T1000 (cell line): ENCODE data around the gene OXNAD1.

Experiments used
- DNase-seq: peaks from one replicate; lab custom pipeline; 2025; ENCODE audit warnings: mixed read lengths; lab: John Stamatoyannopoulos, UW

OXNAD1 gene

DNA sequence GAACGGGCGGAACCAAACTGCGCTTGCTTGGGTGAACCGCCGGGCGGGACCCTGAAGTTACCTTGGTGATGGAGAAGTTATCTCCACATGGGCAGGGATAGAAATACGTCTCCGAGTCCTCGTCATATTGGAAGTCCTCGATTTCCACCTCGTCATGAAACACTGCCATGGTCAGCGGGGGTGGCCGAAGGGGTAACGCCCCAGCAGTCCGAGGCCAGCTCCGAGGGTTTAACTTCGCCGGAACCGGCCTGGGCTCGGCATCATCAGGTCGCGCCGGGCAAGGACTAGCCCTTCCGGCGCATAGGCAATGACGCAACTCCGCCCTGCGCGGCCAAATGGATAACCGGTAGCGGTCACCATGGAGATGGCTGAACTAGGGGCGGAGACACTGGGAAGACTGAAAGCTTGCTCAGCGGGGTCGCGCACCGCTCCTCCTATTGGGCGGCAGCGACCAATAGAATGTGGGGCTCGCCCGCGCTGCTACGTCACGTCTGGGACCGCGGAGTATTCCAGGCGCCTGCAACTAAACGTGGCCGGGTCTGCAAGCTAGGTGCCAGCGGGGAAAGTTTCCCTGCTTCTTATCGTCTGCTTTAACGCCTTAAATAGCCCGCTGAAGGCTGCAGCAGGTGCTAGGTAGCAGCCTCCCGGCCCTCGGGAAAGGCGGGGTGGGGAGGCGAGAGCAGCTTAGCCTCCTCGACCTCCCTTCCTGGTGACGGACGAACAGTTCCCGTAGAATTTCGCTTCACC is at the start of gene OXNAD1, which contains the start of gene DPH3:
Gene OXNAD1 (plus strand): TSS at position 505 of the 747 bp plus-strand sequence. CDS start 5,741 bp downstream, outside the sequence.
Gene DPH3 (minus strand): TSS at position 236 of the 747 bp plus-strand sequence. CDS start 67 bp downstream, at position 169.
- DNase-seq, result peak; percentile 99

- no peak for DNase-seq
Measured at GRCh38 chr3:16216373-16216935, 48.6 kb upstream of the OXNAD1 start.

DNA sequence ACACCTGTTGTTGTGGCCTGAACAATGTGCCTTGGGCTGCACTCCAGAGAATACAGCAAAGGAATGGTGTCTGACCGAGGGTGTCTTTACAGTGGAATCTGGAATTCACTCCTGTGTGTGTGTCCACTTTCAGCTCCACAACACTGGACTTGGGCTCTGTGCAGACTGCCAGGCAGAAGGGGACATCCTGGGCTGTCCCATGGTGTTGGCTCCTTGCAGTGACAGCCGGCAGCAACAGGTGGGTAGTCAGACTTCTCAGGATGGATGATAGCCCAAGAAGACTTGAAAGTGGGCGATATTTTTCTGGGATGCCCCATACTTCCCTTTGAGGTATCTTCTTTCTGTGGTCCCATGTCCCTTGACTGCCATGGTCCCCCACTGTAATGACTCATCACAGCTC is 45.2 kb upstream of the OXNAD1 start:
- DNase-seq, result no peak

GRCh38 chr3:16221990-16222389 is 43.0 kb upstream of the OXNAD1 start:
- no peak for DNase-seq

GRCh38 chr3:16222547-16222946 is 42.5 kb upstream of the OXNAD1 start:
- no peak for DNase-seq

GRCh38 chr3:16224325-16224724 is 40.7 kb upstream of the OXNAD1 start:
- DNase-seq, result no peak

- no peak for DNase-seq
Measured at GRCh38 chr3:16227566-16227965, 37.4 kb upstream of the OXNAD1 start.

GRCh38 chr3:16229681-16230080 is 35.3 kb upstream of the OXNAD1 start:
- no peak for DNase-seq

DNA sequence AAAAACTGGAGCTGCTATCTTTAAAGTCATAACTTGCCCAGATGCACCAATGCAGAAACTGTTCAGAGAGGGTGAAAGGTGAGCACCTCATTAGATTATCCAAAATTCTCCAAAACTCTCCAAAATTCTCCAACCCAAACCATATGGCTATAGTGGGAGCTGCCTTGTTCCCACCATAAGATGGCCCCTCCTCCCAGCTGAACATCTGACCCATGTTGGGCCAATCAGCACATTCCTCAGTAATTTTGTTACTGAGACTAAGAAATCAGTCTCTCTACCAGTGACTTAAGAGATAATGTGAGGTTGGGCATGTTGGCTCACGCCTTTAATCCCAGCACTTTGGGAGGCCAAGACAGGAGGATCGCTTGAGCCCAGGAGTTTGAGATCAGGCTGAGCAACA is 33.0 kb upstream of the OXNAD1 start:
- DNase-seq, result no peak

- no peak for DNase-seq
Measured at GRCh38 chr3:16233806-16234205, 31.2 kb upstream of the OXNAD1 start.

DNA sequence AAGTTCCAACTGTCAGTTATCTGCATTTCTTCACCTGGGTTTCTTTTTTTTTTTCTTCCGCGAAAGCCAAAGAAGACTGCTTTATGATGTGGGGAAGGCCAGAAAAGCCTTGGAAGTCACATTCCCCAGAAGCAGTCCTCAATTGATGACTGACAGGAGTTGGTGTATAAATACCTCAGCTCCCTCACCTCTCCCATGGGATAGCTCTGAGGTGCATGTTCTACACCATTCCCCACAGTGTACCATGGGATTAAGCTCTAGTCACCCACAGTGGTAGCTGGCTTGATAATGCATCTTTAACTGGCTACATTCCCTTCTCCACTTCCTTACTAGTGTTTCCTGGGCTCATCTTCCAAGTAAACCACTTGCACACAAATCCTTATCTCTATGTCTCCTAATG is 30.7 kb upstream of the OXNAD1 start:
- no peak for DNase-seq

DNA sequence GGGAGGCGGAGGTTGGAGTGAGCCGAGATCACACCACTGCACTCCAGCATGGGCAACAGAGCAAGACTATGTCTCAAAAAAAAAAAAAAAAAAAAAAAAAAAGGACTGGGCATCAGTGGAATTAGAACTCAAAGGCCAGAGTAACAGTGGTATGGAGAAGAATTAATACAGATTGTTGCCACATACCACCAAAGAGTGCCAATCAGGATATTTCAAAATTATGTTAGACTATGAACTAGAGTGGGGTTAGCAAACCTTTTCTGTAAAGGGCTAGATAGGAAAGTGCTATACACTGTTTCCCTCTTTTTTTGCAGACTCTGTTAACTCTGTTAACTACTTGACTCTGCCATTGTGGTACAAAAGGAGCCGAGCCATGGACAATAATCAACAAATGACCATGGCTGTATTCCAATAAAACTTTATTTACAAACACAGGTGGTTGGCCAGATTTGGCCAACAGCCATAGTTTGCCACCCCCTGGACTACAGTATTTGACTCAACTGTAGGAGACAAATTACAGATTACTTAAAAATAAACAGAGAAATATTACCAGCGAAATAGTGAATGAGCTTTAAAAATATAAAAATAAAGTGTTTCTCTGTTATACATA is 28.9 kb upstream of the OXNAD1 start:
- no peak for DNase-seq

- no peak for DNase-seq
Measured at GRCh38 chr3:16236856-16237393, 28.1 kb upstream of the OXNAD1 start.

DNA sequence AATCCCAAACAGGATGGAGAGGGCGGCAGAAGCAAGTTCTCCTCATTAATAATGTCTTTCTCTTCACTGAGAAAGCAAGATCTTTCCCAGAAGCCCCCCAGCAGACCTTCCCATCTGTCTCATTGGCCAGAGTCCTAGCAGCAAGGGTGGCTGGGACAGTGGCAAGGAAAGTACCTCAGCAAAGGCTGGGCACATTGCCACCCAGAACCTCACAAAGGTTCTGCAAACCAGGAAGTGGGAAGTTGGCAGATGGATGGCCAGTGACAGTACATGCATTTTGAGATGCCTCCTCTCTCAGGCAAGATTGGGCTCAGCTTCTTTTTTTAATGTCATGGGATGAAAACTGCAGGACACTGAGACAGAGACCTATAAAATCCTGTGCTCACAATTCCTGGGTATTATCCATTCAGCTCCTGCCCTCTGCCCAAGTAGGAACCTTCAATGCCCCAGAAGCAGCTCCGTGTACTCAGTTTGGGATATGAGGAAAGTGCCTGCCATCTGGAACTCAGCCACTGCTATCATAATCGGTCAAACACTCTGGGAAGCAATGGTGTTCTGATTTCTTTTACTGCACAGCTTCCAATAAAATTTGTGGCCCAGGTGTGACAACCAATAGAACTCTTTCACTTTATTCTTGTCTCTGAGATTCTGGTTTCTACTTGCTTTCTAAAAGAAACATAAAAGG is 25.8 kb upstream of the OXNAD1 start:
- DNase-seq, result no peak

GRCh38 chr3:16239780-16240179 is 25.2 kb upstream of the OXNAD1 start:
- DNase-seq, result no peak

DNA sequence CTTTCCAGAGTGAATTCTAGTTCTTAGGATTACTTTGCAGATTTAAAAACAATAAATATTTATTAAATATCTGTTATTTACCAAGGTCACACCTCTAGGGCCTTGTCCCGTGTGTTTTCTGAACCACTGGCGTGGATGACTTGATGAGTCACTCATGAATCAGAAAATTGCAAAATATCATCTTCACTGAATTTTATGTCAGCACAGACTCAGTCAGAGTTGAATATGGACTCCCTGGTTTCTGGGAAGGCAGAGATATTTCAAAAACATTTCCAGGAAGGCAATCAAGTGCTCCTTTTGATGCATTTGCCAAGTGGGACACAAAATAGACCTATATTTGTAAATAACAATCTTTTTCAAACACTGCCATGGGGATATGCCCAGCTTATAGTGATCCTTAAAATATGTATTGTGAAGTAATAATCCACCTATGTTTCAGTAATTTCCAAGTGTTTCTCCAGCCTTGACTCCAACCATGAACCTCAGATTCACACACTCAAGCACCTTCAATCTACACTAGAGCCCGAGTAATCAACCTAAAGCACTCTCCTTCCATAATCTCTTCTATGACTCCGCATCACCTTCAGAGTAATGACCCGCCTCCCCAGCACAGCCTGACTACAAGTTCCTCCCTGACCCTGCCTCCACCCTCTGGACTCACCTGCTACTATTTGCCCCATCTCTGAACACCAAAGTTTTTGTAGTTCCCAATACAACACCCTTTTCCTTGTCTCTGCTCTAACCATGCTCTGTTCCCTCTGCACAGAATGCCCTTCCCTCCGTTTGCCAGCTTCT is 24.6 kb upstream of the OXNAD1 start:
- no peak for DNase-seq

DNA sequence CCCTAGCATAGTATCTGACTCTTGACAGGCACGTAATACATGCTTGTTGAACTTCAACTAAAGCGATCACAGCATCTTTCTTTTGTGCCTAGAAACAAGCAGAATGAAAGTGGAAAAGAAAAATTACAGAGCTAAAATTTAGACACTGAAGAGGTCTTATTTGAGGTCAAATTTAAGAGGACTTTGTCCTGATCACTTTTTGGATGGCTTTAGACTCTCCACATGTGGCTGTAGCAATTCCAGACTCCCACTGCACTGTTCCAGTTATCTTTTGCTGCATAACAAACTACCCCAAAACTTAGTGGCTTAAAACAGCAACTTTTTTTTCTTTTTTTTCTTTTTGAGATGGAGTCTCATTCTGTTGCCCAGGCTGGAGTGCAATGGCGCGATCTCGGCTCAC is 23.8 kb upstream of the OXNAD1 start:
- DNase-seq, result no peak

DNA sequence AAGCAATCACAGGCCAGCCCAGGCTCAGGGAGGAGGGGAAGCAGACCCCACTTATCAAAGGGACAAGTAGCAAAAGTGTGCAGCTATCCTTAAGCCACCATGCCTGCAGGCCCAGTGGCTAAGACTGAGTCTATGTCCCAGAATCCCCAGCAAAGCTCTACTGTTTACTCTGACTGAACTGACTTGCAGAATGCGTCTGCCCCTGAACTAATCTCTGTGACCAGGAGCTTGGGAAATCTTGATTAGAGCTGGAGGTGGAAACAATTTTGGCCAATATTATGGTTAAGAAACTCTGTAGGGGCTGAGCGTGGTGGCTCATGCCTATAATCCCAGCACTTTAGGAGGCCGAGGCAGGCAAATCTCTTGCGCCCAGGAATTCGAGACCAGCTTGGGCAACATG is 22.8 kb upstream of the OXNAD1 start:
- no peak for DNase-seq

DNA sequence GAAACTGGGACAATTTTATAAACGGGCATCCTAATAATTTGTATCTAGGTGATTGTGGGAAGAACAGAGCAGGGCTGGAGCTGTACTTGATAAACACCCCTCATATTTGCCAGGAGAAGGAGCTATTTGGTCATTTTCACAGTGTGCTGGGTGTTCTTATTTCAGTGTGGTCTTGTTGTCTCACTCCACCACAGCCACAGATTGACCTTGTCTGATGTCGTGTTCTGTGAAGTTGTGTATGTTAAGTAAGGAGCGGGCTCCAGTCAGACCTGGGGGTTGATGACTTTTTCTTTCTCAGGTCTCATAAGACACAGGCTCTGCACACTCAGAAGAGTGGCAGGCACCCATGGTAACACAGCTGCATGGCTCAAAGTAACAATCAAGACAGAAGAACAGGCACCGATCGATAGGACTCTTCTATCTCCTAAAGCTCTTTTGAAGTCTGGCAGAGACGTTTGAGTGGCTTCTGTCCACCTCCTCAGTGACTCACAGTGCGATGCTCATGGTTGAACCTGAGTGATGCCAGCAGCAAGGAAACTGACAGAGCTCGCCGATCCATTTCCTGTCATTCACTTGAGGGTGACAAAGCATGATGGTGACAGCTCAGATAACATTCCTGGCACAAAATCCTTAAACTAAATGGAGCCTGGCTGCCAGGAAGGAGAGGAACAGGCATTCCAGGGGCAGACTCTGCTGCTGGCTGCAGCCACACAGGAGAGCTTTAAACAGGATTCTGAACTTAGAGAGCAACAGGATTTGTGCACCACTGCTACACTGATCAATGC is 21.1 kb upstream of the OXNAD1 start:
- DNase-seq, result no peak

- DNase-seq, result no peak
Measured at GRCh38 chr3:16245609-16246008, 19.4 kb upstream of the OXNAD1 start.
